NCI-H1694 treated with DMSO at 0.1 percent for 48 hours (cell line): ENCODE results near the gene CDK5R2.
A peak's percentile ranks its signal among the peaks of the same experiment; 100 is the strongest.

ENCODE experiments used
- DNase-seq: peaks from one replicate; lab custom pipeline; 2025; lab: John Stamatoyannopoulos, UW

CDK5R2 gene

DNA sequence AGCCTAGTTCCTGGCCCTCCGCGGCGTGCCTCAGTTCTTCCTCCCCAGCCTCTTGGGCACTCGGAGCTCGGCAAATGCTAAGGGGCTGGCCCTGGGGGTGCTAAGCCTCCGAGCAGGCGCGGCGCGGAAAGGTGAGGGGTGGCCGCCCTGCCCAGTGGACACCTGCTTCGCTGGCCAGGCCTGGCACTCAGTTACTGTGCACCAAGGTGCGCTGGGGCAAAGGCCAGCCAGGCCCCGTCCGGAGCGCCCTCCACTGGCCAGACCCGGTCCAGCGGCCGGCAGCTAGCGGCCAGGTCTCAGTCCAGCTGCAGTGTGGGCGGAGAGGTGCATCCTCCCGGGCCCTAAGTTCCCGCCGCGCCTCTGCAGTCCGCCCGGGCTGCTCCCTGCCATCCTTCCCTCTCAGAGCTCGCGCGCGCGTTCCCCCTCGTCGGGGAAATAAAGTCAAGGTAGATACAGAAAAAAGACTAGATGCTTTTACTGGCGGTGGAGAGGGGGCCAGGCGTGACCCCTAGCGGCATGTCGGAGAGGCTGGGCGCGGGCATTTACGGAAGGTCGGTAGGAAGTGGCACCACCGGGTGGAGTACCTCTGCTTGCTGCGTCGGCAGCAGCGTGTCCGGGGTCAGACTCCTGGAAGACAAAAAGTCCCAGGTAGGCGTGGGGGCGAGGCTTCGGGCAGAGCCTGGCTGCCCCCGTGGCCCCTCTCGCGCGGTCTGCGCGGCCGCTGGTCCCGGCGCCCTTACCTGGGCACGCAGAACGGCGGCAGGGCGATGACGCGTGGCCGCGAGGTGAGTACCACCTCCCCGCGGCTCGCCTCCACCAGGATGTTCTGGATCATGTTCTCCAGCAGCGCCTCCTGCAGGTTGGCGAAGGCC, 43.2 kb downstream of the CDK5R2 start:
- DNase-seq, result peak; percentile 93

DNA sequence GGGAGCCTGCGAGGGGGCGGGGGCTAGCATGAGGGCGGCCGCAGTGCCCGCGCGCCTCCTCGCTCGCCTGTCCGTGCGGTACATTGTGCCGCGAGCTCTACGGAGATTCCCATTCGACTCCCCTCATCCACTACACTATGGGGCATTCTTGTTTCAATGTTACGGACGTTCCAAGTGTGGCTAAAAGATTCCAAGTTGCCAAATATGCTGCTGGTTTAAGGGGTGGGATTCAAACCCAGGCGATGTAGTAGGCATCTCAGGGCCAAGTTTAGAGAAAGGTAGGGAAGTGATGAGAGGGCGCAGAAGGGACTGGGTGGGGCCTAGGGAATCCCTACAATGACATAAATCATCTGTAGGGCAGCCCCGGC, 43.8 kb downstream of the CDK5R2 start:
- DNase-seq, result no peak

DNA sequence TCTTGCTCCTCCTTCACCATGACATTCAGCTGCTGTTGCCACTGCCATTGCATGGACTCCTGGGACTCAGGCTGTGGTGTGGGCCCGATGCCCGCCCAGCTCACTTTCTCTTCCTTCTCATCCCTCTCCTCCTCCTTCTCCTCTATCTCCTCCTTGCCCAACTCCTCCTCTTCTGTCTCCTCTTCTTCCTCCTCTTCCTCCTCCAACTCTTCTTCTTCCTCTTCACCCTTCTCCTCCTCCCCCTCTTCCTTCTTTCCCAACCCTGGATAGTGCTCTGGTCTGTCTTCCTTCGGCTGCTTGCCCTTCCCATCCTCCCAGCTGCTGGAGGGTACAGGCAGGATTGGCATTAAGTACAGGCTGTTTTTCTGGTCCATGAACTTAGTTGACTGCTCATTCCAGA, 44.5 kb downstream of the CDK5R2 start:
- no peak for DNase-seq

DNA sequence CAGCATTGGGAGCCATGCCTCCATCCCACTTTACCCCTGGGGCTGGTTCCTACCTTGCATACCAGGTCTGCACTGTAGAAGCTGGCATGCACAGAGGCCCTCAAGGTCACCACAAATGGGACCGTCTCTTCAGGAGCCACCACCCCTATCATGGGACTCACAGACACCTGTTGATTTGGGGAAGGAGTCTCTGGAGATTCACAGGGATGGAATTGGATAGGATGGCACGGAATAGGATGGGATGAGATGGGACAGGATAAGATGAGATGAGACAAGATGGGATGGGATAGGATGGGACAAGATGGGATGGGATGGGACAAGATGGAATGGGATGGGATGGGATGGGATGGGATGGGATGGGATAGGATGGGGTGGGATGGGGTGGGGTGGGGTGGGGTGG, 49.8 kb downstream of the CDK5R2 start:
- no peak for DNase-seq

DNA sequence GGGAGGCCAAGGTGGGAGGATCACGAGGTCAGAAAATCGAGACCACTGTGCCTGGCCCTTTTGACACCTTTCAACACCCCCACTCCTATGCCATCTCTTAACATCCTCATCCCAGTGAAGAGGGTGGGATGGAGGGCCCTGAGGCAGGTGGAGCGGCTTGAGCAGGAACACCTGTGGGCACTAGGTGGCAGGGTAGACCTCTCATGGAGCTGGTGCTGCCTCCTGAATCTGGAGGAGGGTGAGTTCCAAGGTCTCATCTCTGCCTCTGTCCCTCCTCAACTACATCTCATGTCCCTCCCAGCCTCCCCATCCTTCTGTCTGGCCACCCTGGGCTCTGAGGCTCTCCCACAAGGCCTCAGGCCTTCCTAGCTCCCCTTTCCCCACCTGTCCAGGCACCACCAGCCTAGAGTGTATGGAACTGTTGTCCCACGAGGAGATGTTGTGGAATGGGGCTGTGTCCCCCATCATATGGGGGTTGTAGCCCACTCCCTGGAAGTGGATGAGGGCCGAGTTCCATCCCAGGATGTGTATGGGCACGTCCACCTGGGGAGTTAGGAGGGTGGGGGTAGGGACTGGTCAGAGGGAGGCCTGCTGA, 50.8 kb downstream of the CDK5R2 start:
- no peak for DNase-seq

DNA sequence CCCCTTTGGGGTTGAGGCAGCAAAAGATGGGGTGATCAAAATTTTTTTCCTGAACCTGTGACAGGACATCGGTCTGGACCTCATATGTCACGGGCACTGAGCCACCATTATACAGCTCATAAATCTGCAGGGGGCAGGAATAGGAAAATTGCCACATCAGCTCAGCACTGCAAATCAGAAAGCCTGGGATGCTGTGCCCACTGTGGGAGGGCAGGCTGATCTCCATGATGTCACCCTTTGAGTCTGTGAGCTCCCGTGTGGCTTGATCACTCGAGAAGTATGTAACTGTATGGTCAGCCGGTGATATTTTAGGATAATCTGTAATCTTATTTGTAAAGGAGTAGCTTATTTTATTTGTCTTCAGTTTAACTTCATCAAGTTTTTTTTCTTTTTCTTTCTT, 51.4 kb downstream of the CDK5R2 start:
- DNase-seq, result no peak
